Measurements from ENCODE around the gene FAM120A.

Gene FAM120A

GRCh38 chr9:93572636-93573515 is 121.4 kb downstream of the FAM120A start:
- no peak overlapping the region for H3K4me3 ChIP-seq (ENCODE audit: low read length)
- TF ChIP-seq, protein P1, sequence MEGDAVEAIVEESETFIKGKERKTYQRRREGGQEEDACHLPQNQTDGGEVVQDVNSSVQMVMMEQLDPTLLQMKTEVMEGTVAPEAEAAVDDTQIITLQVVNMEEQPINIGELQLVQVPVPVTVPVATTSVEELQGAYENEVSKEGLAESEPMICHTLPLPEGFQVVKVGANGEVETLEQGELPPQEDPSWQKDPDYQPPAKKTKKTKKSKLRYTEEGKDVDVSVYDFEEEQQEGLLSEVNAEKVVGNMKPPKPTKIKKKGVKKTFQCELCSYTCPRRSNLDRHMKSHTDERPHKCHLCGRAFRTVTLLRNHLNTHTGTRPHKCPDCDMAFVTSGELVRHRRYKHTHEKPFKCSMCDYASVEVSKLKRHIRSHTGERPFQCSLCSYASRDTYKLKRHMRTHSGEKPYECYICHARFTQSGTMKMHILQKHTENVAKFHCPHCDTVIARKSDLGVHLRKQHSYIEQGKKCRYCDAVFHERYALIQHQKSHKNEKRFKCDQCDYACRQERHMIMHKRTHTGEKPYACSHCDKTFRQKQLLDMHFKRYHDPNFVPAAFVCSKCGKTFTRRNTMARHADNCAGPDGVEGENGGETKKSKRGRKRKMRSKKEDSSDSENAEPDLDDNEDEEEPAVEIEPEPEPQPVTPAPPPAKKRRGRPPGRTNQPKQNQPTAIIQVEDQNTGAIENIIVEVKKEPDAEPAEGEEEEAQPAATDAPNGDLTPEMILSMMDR (conservative IDR thresholded peaks at IDR 0.05; ENCODE audit: low read length): no peak
- no peak for DNase-seq (ENCODE audit: low read depth)

DNA sequence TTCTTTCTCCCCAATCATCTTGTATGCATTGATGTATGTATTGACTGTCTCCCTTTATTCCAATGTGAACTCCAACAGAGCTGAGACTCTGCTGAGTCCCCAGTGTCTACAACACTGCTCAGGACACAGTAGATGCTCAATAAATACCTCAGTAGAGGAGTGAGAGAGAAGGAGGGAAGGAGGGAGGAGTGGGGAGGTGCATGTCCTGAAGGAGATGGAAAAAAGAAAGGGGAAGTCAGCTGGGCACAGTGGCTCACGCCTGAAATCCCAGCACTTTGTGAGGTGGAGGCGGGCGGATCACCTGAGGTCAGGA is 122.0 kb downstream of the FAM120A start:
- TF ChIP-seq, protein P1 (conservative IDR thresholded peaks at IDR 0.05; ENCODE audit: low read length): no peak
- H3K4me3 ChIP-seq (ENCODE audit: low read length): no peak overlapping the region
- DNase-seq (ENCODE audit: low read depth): no peak

DNA sequence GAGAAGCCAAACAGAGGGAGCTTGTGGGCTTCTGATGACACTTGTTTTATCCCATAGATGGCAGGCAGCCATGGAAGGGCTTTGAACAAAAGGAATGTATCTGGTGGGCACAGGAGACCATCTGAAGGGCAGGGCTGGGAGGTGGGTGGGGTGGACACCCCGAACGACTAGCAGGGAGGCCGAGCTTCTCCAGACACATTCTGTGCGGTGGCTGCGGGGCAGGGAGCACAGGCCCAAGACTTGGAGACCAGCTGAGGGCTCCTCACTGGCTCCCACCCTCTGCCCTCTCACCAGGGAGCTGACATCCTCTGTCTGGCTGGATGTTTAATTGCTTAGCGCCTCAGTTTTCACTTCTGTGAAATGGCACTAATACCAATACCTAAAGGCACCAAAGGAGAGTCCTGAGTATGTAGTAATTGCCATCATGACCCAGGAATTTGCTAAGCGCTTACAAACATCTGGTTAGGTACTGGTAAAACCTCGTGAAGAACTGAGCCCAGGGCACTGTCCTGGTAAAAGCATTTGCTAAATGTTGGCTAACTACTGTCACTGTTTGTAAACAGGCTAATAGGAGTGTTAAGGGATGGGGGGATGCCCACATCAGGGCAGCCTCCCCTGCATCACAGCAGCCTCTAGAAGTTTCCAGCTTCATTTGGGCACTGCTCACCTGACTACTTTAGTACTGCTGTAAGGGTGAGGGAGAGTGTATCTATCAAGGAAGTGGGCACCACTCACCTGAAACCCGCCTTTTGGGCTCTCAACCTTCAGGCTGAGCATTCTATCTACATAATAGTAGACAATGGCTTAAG is 122.8 kb downstream of the FAM120A start:
- TF ChIP-seq, protein P1 (conservative IDR thresholded peaks at IDR 0.05; ENCODE audit: low read length): no peak
- no peak overlapping the region for H3K4me3 ChIP-seq (ENCODE audit: low read length)
- DNase-seq (ENCODE audit: low read depth): no peak

- TF ChIP-seq, protein P1 (conservative IDR thresholded peaks at IDR 0.05; ENCODE audit: low read length): no peak
Measured at GRCh38 chr9:93574900-93575795, 123.7 kb downstream of the FAM120A start.

DNA sequence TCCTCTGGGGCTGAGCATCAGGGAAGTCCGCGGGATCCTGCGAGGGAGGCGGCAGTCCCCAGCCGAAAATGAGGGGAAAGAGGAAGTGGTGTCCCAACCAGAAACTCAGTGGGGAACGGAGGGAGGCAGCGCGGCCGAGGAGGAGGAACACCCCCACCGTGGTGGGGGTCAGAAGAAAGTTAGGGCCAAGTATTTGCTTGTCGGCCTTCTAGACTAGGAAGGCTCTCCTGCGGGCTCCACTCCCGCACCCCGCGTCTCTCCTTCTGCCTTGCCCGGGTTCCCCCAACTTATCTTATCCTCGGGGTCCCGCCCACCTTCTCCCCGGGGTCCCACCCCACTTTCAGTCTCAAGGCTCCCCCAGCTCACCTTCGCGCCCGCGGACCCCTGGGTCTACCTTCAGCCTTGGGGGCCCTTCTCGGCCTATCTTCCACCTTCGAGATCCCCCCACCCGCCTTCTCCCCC is 124.3 kb downstream of the FAM120A start:
- TF ChIP-seq, protein P1 (conservative IDR thresholded peaks at IDR 0.05; ENCODE audit: low read length): no peak
- DNase-seq (ENCODE audit: low read depth): peak; percentile 48
- peak overlapping the region; percentile 76 for H3K4me3 ChIP-seq (ENCODE audit: low read length)

More at GRCh38 chr9:93574900-93575795, 123.7 kb downstream of the FAM120A start:
- peak overlapping the region; percentile 76 for H3K4me3 ChIP-seq (ENCODE audit: low read length)
- no peak for DNase-seq (ENCODE audit: low read depth)

- H3K4me3 ChIP-seq (ENCODE audit: low read length): peak within 1 kb of the TSS; percentile 76
- DNase-seq (ENCODE audit: low read depth): no peak
- TF ChIP-seq, protein P1 (conservative IDR thresholded peaks at IDR 0.05; ENCODE audit: low read length): no peak
Measured at GRCh38 chr9:93576258-93577077, 125.0 kb downstream of the FAM120A start, which contains the start of gene PHF2. PHF2 (plus strand) TSS chr9:93576584; CDS start chr9:93576774, 190 bp downstream.
